Activated CD8-positive, alpha-beta memory T cell treated with anti-CD3 and anti-CD28 coated beads for 24 hours (primary cell): ENCODE results near the gene PRR19.
"Not testable (repeated sequence)": the region's sequence is repeated elsewhere in the genome, so short reads cannot be mapped to it uniquely, and the experiment has no call there.

Source experiments
- DNase-seq: peaks from one replicate; pipeline ENCODE4 v3.0.0-alpha.2; 2020

The PRR19 gene

DNA sequence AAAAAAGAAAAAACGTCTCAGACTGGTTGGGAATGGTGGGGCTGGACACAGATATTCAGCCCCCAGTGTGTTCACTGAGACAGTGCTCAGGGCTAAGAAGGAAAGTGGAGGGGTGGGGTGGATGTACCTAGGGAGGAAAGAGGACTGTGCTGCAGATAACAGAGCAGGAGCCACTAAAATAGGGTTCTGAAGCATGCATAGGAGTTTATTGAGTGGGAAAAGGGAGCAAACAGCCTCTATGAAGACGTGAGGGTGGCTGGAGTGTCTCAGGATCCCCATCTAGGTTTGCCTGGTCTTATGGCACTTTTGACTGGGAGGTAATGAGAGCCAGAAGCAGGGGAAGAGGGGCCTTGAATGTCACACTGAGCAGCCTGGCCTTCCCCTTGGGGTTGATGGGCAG lies 26.9 kb downstream of the PRR19 start:
- no peak for DNase-seq

DNA sequence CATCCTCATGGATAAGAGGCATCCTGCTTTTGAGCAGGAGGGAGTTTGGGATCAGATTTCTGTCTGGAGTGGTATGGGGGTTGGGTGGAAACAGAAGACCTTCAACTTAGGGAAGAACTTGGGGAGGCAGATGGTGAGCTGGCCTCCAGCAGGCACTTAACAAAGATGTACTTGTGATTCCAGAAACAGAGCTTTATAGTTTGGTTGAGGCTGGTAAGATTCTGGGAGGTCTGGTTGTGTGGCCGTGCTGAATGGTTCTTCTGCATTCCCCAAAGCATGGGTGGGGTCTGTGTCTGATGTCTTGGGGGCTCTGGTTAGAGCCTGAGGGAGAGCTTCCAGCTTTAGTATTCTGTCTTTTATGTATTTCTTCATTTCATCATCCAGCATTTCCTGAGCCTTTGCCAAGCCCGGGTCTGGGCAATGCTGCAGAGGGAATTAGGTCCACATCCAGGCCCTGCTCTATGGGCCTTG lies 28.3 kb downstream of the PRR19 start:
- no peak for DNase-seq

DNA sequence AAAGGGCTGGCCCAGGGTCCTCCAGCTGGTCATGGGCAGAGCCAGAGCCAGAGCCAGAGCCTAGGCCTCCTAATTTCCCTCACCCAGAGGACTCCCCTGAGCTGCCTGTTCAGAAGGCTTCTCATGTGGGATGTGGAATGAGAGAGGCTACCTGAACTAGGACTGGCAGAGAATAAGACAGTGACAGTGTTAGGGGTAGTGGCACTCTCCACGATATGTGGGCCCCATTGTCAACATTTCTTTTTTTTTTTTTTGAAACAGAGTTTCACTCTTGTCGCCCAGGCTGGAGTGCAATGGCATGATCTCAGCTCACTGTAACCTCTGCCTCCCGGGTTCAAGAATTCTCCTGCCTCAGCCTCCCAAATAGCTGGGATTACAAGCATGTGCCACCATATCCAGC lies 29.4 kb downstream of the PRR19 start:
- not testable (repeated sequence) for DNase-seq

DNA sequence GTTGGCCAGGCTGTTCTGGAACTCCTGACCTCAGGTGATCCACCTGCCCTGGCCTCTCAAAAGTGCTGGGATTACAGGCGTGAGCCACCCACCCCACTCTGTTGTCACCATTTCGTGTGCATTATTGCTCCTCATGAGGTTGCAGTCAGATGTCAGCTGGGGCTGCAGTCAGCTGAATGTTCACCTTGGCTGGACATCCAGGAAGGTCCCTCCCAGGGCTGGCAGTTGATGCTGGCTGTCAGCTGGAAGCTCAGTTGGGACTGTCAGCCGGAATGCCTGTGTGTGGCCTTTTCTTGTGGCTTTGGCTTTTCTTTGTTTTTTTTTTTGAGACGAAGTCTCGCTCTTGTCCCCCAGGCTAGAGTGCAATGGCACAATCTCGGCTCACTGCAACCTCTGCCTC lies 30.1 kb downstream of the PRR19 start:
- DNase-seq, result no peak

DNA sequence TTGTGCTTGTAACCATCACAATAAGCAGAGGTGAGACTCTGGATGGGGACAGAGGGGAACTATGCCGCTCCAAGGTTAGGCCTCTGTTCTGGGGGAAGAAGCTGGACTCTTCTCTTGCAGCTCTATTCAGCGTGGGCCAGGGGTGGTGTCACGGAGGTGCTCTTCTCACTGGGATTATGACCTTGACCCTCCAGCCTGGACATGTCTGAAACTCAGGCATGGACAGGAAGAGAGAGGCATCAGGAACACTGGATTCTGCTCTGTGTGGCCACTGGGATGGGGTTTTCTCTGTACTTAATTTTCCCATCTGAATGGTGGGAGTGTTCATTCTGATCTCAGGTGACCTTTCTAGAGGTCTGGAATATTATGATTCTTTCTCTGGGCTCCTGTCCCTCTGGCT lies 31.1 kb downstream of the PRR19 start:
- no peak for DNase-seq

DNA sequence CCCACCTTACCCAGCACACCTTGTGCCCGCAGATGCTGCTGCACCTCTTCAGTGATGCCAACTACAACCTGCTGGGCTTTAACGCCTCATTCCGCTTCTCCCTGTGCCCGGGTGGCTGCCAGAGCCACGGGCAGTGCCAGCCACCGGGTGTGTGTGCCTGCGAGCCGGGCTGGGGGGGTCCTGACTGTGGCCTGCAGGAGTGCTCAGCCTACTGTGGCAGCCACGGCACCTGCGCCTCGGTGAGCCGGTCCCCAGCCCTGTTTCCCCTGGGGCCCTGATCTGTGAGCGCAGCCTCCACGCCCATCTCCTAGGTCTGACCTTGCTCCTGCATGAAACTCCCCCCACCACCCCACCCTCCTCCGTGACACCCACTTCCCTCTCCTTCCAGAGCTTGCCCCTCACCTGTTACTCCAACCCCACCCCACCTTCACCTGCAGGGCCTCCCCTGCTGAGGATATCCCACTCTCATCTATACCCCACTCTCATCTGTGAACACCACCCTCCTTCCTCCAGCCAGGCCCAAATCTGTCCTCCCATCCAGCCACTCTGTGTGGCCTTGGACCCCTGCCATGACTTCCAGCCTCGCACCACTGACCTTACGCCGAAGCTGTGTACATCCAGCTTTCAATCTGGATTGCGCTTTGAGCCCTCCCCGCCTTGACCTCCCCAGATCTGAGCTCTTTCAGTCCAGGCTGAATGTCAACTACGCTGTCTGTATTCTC lies 32.2 kb downstream of the PRR19 start:
- no peak for DNase-seq

DNA sequence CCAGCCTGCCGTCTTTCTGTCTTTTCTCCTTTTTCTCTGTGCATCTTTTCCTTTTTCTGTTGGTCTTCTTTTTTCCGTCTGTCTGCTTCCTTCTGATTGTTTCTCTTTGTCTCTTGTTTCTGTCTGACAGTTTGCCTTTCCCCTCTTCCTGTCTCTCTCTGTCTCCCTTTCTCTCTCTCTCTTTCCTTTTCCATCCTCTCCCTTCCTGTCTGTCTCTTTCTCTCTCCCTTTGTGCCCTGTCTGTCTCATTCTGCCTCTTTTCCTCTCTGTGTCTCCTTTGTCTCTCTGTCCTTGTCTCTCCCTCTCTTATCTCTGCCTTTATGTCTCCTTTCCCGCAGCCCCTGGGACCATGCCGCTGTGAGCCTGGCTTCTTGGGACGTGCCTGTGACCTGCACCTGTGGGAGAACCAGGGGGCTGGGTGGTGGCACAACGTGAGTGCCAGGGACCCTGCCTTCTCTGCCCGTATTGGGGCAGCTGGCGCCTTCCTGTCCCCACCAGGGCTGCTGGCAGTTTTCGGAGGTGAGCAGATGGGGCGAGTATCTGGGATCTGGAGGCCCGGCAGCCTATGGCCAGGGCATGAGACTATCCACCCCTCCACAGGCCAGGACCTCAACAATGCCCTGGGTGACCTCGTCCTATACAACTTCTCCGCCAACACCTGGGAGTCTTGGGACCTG lies 32.9 kb downstream of the PRR19 start:
- DNase-seq, result no peak

DNA sequence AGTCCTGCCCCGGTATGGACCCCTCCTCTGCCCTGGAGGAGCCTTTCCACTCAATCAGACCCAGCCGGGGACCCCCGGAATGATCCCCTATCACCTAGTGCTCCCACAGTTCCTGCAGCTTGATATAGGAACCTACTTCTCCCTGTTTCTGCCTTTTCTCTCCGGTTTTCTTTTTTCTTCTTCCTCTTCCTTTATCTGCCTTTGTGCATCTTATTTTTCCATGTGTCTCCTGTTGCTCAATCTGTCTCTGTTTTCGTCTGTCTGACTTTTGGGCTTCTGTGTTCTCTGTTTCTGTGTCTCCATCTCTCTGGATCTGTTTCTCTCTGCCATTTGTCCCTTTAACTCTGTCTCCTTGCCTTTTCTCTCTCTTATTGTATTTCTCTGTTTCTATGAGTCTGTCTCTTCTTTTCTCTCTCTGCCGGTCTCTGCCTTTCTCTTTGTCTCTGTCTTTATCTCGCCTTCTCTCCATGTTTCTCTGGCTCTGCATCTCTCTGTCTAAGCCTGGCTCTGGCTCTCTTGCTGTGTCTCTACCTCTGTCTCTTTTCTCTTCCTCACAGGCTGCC lies 33.5 kb downstream of the PRR19 start:
- DNase-seq, result no peak

DNA sequence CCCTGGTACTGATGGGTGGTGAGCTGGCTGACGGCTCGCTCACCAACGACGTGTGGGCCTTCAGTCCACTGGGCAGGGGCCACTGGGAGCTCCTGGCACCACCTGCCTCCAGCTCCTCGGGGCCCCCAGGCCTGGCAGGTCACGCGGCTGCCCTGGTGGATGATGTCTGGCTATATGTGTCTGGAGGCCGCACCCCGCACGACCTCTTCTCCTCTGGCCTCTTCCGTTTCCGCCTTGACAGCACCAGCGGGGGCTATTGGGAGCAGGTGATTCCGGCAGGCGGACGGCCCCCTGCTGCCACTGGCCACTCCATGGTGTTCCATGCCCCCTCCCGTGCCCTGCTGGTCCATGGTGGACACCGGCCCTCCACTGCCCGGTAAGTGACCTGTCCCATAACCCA lies 34.0 kb downstream of the PRR19 start:
- no peak for DNase-seq

DNA sequence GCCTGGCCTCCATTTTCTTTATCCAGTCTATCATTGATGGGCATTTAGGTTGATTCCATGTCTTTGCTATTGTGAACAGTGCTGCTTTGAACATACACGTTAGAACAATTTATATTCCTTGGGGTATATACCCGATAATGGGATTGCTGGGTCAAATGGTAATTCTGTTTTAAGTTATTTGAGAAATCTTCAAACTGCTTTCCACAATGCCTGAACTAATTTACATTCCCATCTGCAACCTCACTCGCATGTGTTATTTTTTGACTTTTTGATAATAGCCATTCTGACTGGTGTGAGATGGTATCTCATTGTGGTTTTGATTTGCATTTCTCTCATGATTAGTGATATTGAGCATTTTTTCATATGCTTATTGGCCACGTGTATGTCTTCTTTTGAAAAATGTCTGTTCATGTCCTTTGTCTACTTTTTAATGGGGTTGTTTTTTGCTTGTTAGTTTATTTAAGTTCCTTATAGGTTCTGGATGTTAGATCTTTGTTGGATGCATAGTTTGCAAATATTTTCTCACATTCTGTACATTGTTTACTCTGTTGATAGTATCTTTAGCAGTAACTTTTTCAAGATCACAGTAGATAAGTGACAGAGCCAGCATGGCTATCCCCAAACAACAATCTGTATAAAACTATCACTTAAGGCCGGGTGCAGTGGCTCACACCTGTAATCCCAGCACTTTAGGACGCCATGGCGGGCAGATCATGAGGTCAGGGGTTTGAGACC lies 37.4 kb downstream of the PRR19 start:
- DNase-seq, result not testable (repeated sequence)

DNA sequence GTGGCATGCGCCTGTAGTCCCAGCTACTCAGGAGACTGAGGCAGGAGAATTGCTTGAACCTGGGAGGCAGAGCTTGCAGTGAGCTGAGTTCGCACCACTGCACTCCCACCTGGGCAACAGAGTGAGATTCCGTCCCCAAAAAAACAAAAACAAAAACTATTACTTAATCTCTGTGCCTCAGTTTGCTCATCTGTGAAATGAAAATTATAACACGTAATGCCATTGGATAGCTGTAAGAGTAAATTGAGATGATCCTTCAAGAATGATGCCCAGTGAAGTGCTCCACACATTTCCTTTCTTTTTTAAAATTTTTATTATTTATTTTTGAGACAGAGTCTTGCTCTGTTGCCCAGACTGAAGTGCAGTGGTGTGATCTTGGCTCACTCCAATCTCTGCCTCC lies 38.0 kb downstream of the PRR19 start:
- not testable (repeated sequence) for DNase-seq

DNA sequence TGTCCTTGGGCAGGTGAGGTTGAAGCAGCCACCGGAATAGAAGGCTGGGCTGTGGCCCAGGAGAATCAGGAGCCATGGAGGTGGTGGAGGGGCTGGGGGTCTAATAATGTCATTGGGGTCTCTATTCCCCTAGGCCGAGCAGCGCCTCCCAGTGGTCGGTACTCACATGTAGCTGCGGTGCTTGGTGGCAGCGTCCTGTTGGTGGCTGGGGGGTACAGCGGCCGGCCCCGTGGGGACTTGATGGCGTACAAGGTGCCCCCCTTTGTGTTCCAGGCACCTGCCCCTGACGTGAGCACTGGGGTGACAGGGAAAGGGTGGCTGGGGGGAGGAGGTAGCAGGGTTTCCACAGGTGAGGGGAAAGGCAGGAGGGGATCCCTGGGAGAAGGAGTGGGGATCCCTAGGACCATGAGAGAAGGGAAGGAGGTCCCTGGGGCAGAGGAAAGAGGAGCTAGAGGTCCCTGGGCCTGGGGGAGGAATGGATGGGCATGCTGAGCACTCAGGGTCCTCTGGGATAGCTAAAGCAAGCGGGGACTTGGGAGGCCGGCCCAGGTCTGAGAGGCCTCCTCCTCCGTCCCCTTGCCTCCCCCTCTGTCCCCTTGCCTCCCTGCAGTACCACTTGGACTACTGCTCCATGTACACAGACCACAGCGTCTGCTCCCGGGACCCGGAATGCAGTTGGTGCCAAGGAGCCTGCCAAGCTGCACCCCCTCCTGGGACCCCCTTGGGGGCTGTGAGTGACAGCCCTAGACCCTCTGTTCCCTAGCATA lies 41.6 kb downstream of the PRR19 start:
- no peak for DNase-seq

DNA sequence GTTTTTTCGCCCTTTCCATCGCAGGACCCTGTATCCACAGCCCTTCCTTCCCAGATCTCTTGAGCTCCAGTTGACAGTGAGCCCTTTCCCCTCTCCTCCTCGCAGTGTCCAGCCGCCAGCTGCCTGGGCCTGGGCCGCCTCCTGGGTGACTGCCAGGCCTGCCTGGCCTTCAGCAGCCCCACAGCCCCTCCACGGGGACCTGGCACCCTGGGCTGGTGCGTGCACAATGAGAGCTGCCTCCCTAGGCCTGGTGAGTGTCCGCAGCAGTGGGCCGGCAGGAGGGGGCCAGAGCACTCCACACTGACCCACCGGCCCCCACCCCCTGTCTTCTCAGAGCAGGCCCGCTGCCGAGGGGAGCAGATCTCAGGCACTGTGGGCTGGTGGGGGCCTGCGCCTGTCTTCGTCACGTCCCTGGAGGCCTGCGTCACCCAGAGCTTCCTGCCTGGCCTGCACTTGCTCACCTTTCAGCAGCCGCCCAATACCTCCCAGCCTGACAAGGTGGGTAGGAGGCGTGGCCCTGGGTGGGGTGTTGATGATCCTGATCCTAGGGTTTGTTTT lies 42.5 kb downstream of the PRR19 start:
- no peak for DNase-seq

DNA sequence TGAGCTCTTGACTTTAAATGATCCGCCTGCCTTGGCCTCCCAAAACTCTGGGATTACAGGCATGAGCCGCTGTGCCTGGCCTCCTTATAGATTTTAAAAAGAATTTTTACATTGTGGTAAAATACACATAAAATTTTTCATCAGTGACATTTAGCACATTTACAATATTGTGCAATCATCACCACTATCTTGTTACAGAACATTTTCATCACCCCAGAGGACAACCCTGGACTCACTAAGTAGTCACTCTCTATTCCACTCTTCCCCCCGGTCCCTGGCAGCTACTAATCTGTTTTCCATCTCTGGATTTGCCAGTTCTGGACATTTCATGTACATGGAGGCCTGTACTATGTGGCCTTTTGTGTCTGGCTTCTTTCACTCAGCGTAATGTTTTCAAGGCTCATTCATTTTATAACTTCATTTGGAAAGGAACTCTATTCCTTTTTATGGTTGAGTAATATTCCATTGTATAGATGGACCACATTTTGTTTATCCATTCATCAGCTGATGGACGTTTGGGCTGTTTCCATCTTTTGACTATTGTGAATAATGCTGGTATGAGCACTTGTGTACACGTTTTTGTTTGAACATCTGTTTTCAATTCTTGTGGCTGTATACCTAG lies 43.4 kb downstream of the PRR19 start:
- no peak for DNase-seq

DNA sequence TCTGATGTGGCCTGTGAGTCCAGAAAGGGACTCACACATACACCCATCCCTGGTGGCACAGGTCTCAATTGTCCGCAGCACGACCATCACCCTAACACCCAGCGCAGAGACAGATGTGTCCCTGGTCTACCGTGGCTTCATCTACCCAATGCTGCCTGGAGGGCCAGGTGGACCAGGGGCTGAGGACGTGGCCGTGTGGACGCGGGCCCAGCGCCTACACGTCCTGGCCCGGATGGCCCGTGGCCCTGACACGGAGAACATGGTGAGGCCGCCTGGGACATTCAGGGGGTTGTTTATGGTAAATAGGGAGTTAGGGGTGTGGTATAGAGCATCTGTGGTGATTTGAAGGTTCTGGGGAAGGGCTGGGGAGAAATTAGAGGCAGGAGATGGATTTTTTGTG lies 46.3 kb downstream of the PRR19 start:
- DNase-seq, result no peak

DNA sequence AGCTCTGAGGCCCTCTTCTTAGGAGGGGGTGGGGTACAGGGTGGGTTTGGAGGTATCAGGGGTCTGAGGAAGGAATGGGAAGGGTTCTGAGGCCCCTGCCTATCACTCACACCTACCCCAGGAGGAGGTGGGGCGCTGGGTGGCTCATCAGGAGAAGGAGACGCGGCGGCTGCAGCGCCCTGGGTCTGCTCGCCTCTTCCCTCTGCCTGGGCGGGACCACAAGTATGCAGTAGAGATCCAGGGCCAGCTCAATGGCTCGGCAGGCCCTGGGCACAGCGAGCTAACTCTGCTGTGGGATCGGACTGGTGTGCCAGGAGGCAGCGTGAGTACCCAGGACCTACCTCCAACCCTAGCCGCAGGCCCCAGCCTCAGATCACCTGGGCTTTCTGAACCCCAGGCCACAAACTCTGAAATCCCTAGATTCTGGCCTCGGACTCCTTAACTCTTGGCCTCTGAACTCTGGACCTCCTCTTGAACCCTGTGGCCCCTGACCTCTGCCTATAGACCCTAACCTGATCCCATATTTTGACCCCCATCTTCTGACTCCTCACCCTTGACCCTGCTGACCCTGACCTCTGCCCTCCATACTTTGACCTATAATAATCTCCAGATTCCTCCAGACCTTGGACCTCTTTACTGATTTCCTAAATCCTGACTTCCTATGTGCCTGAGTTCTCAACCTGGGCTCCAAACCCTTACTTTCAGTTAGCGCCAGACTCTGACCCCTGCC lies 47.6 kb downstream of the PRR19 start:
- no peak for DNase-seq

DNA sequence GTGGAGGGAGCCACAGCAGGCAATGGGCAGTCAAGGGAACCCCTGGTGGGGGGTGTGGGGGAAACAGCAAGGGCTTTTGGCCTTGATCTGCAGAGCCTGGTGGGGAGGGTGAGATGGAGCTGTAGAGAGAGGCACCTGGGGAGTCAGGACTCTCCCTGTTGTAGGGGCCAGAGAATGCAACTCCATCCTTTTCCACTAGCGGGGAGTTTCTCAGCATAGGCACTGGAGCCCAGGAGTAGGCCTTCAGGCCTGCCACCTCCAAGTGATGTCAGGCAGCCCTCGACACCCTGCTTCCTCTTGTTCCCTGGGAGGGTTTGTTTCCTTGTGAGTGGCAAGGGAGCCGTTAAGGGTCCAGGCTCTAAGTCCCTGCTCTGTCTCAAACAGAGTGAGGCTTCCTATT lies 48.5 kb downstream of the PRR19 start:
- DNase-seq, result no peak

DNA sequence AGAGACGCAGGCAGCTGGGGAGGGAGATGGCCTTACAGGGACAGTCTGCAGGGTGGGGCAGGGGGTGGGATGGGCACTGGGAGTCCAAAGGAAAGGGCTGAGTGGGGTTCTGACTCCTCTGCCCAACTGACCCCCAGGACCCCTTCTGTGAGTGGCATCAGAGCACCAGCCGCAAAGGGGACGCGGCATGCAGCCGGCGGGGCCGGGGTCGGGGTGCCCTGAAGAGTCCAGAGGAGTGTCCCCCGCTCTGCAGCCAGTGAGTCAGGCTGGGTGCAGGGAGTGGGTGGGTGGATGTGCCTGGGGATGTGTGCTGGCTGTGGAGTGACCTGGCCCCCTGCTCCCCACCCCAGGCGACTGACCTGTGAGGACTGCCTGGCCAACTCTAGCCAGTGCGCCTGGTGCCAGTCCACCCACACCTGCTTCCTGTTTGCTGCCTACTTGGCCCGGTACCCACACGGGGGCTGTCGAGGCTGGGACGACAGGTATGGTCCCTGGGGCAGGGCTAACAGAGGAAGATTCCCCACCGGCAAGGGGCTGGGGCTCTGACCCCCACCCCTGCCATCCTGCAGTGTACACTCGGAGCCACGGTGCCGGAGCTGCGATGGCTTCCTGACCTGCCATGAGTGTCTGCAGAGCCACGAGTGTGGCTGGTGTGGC lies 49.3 kb downstream of the PRR19 start:
- no peak for DNase-seq

DNA sequence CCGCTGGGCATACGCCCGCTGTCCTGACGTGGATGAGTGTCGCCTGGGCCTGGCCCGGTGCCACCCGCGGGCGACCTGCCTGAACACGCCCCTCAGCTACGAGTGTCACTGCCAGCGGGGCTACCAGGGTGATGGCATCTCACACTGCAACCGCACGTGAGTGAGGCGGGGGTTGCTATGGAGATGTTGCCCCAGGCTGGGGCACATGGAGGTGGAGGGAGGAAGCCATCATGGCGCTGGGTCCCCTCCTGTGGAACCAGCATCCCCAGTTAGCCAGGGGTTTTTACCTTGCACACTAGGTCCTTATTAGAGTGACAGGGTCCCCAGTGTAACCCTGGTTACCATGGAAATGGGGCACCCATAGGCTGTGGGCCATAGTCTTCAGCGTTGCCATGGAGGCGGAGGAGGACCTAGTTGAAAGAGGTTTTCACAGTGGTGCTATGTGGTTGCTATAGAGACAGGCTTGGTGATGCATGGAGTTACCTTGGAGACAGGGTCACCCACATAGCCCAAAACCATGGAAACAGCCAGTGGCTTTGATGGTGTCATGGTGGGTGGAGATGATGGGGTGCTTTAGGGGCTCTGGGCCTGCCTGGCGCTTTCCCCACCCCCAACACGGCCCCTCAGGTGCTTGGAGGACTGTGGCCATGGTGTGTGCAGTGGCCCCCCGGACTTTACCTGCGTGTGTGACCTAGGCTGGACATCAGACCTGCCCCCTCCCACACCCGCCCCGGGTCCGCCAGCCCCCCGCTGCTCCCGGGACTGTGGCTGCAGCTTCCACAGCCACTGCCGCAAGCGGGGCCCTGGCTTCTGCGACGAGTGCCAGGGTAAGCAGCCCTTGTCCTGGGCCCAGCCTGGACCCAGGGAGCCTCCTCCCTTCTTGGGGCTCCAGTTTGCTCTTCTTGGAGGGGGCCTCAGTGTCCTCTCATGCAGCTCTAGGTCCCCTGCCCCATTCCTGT lies 50.6 kb downstream of the PRR19 start:
- DNase-seq, result no peak
